NOMO-1 treated with dmso at 0.1 percent for 144 hours (cell line): Measurements from ENCODE around the gene TRIM26.

Source experiments
- DNase-seq: peaks from one replicate; lab custom pipeline; 2025; ENCODE audit not compliant: unreplicated experiment; lab: John Stamatoyannopoulos, UW

TRIM26 gene

DNA sequence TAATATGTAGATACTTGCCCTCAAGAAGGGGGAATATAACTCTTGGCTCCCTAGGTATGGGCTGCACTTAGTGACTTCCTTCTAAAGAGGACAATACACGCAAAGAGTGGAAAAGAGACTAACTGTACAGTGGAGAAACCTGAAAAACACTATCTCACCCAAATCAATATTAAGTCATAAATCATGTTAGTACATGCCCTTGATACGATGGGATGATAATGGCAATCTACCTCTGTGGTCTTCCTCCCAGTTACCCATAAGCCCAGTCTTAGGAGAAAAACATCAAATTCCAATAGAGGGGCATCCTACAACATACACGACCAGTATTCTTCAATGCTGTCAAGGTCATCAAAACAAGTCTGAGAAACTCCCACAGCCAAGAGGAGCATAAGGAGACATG lies 1.3 kb downstream of the TRIM26 start:
- no peak for DNase-seq

DNA sequence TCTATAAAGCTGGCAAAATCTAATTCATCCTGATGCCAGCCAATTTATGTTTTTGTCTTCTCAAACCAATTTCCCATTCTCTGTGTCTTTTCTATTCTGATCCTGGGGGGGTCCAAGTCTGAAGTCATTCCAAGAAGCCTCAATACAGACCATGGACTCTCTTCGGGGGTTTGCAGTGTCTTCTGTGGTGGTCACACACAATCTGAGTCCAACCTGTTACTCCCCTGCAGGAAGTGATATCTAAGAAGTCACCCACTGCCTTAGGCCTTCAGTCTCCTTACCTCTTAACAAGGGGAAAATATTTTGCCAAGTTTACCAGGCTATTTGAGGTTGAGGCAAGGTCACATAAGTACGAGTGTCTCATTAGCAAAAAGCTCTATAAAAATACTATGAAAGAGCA lies 1.9 kb downstream of the TRIM26 start:
- no peak for DNase-seq

DNA sequence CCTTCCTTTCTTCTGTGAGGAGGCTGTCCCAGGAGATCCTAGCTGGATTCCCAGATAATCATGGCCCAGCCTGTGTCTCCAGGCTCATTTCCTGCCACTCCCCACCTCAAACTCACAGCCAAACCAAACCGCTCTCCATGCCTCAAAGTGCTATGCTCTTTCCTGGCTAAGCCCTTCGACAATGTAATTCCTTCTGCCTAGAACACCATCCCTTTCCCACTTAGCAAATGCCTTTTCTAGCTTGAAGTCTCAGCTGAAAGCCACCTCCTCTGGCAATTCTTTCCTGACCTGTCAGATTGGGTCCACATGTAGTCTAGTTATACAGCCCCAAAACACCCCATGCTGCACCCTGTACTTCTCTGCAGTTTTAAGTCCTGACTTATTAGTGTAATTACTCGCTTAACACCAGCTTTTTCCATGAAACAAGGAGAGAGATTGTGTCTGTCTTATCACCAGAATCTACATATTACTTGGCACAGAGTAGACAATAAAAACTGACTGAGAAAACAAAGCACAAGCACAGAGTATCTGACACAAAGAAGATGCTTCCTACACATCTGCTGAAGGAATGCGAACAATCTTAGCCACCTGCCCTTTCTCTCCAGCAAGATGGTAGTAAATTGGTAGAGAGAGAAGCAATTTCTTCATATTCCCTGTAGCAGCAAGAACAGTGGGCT lies 5.4 kb downstream of the TRIM26 start:
- no peak for DNase-seq

DNA sequence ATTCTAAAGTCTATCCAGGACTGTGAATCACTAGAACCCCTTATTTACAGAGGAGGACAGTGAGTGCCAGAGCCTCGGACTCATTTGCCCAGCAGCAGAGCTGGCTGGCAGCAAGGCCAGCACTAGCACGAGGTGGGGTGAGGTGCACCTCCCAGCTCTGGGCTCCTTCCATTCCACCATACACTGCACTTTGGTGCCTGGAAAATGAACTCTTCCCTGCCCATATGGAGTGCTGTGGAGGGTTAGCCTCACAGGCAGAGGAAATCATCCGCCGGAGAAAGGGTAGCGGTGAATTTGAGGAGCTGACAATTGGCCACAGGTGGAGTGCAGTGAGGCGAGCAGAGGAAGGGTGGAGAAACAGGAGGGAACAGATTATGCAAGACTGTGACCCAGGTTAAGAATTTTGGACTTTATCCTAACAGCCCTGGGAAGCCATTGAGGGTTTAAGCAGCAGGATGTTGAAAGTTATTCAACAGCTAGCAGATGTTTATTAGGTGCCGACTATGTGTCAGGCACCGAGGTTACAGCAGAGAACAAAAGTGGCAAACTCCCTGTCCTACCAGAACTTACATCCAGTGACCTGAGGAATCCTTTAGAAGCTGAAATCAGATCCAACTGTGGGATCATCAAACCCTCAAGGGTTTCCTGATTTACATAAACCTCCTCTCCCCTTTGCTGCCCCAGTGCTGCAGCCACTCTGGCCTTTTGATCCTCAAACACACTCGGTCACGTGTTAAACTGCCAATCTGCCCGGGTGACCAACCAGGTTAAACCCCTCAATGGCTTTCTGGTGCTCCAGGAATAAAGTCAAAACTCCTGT lies 6.2 kb downstream of the TRIM26 start:
- DNase-seq: no peak

DNA sequence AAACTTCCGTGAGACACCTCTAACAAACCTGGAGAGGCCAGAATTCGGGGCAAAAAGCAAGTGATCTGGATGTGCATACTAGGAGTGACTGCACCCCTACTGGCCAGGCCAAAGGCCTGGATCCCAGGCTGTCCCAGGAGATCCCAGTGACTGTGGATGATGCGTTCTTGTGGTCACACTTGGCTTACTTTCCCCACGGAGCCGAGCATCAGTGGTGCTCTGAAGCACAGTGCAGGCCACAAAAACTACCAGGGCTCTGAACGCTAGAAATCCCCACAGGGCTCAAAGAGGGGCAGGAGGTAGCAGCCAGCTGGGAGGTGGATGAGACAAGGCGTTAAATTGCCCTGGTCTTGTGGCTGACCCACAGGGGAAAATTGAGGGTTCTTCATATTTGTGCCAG lies 7.1 kb downstream of the TRIM26 start:
- DNase-seq: no peak

DNA sequence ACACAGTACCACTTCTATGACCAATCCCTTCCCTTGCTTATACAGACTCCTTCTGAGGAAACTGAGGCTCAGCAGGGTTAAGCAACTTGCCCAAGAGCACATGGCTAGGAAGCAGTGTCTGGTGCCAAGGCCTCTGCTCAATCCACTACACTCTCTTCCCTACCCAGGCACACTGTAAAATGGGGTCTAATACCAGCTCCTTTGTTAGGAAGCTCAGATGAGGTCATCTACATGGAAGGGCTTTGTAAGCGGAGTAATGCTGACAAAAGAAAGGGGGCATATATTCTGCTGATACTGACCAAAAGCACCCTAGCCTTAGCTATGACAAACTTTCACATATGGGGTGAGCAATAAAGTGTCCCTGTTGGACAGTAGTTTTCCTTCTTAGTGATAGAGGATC lies 9.1 kb downstream of the TRIM26 start:
- no peak for DNase-seq

DNA sequence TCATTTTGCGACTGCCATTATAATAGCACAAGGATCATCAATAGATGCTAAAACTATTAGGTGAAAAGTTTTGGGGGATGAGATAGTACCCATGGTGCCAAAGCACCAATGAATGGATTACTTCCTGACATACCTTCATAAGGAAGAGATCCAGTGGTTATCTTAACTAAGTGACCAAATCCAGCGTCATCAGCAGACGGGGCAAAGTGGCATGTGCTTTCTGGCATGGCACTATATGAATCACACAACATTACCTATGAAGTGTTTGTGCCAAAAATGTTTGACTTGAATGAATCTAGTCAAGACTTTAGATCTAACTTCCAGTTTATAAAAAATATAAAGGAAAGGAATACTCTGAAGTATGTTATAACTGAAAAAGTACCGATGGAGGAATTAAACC lies 10.8 kb downstream of the TRIM26 start:
- no peak for DNase-seq

DNA sequence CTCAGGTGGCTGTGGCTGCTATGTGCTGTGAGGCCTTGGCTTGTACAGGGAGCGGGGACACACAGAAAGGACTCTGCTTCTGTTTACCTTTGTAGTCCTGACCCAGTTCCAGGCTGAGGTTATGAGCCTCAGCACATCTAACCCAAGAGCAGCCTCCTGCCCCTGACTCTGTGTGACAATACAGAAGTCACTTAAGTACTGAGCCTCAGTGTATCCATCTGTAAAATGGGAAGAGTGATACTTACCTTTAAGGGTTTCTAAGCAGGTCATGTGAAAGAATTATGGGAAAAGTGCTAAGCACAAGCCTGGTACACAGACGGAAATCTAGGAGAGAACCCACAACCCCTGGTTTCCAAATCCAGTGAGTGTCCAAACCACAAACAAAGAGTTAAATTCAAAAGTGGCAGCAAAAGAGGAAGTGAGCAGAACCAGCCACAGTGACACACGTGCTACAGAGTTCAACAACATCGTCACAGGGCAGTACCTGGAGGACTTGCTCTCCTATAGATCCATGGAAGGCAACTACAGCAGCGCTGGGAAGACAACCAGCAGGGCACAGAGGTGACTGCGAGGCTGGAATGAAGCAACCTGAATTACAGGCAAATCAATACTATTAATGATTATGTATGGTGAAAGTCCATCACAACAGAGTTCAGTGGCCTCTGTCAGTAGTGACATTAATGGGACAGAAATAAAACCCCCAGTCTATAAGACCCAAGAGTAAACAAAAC lies 12.5 kb downstream of the TRIM26 start:
- peak; percentile 76 for DNase-seq

DNA sequence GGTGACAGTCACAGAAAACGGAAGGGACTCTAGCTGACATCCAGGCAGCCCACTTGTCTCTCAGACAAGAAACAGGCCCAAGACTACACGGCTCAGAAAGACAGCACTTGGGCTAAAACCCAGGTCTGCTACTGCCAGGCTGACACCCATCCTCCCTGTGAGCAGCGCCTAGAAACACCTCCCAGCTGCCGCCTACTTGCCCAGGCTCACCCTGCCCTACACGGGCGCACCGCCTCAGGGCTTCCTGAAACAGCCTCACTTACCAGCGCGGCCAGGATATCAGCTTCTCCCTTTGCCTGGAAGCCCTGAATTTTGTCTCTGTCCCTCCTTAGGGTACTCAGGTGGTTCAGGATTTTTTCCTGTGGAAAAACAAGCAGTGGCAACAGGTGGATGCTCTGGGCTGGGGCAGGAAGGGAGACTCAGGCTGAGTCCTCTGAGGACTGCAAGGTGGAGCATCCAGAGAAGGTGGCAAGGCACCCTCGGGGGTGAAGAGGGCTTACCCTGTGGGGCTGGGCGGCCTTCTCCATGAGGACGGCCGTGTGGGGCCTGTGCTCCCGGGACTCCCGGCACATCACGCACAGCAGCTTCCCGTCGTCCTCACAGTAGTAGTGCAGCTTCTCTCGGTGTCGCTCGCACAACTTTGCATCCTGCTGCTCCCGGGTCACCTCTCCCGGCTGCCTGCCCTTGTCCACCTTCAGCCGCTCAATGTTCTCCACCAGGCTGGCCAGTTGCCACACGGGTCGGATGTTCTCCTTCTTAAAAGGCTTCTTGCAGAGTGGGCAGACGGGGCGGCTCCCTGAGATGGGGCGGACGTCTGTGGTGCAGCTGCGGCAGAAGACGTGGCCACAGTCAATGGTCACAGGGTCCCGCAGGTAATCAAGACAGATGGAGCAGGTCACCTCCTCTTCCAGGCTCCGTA lies 14.8 kb downstream of the TRIM26 start:
- DNase-seq: no peak

DNA sequence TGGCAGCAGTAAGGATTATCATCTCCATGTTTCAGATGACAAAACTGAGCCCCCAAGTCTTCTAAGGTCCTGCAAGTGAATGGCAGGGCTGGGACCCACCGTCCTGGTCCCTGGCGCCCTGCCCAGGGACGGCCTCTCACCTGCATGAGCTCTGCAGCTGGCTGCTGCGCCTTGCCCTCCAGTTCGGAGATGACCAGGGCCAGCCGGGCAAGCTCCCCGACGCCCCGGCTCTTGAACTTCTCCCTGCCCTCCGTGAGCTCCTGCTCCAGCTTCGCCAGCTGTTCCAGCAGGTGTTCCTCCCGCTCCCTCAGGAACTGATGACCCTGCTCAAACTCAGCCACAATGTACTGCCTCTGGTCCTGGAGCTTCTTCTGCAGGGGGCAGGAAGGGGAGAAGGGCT lies 16.8 kb downstream of the TRIM26 start:
- DNase-seq: no peak

DNA sequence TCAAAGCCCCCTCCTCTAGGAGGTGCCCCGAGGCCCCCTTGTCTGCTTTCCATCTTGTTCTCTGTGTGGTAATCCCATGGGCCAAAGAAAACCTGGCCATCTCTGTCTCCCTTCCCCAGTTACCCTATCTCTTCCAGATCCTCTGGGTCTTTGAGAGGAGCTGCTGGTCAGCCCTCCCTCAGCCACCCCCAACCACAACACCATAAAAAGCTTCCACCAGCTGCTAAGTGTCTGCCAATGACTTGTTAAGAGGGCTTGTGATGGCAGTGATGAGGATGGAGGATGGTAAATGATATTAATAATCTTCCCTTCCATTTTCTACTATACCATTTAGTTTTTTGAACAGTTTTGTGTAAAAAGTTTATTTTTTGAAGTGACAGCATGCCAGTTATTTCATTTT lies 17.3 kb downstream of the TRIM26 start:
- no peak for DNase-seq

DNA sequence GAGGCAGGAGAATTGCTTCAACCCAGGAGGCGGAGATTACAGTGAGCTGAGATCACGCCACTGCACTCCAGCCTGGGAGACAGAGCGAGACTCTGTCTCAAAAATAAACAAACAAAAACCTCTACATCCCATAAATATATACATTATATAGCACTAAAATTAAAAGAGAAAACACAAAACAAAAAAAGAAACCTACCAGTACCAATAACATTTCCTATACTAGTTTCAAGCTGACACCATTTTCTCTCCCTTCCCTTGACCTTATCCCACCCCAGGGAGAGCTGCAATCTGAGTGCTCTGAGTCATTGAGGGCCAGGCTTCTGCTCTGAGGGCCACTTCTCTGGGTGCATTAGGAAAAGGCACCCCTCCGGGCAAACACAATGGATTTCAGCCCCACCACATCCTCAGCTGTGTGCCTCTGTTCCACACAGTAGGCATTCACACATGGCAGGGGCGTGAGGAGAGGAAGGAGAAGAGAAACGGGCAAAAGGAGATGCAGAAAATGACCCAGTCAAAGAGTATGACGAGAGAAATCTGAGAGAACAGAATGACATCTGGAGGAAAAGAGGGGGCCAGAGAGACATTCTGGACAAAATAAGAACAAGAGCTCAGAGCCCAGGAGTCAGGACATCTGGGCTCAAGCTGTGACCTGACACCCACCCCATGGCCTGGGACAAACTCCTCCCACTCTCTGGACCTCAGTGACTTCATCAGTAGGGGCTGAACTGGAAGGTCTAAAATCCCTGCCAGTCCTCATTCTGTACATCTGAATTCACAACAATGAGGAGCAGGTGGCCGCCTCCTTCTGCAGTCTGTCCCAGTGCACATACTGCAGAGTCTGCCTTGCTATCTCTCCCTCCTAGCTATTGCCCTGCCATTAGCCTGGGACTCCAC lies 18.2 kb downstream of the TRIM26 start:
- no peak for DNase-seq

DNA sequence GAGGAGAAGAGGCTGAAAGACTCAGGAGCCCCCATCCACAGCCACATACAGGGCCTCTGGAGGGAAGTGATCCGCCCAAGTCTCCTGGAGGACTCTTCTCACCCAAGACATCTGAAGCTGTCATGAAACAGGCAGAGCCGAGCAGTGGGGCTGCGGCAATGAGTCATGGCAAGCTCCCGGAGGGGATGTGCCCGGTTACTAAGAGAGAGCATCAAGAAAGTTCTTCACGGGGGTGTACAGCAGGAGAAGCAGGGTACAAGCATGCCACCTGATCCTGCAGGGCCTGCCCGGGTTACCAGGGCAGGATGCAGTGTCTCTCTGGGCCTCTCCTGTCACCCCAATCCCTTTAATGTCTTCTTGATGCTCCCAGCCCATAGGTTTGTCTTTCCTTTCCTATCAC lies 21.1 kb downstream of the TRIM26 start:
- no peak for DNase-seq

DNA sequence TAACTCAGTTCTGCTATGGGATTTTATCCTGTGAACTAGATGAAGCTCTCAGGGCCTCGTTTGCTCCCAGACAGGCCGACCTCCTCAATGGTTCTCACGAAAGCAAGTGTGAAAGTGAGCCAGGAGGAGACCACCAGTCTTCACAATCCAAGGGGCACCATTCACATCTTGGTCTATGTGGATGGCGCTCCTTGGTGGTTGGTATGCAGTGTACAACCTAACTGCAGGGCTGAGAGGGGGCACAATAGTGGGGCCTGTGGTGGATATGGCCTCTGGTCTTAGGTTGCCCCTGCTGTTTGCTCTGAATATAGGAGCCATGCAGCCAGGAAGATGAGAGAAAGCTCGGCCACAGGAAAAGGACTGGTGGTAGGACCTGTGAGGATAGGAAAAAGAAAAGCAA lies 24.7 kb downstream of the TRIM26 start:
- no peak for DNase-seq

DNA sequence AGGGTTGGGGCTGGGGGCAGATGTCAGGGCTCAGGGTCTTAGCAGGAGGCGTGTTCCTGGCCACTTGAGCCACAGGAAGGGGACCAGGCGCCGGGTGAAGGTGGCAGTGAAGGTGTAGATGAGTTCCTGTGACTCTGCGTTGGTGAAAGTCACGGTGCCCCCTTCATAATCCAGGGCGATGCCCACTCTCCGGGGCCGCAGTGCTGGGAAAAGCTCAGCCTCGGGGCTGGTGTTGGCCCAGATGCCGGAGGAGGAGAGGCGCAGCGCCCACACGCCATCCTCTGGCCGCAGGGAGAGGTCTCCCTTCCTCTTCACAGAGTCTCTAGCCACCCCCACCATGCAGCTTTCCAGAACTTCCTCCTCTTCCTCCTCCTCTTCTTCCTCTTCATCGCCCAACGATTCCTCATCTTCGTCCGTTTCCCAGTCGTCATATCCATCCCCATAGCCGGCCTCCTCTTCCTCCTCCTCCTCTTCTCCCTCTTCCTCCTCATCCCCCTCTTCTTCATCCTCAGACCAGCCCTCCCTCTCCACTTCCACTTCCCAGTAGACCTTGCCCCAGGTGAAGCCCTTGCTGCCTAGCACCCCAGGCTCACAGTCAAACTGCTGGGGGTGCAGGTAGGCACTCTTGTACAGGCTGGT lies 27.2 kb downstream of the TRIM26 start:
- DNase-seq: no peak

DNA sequence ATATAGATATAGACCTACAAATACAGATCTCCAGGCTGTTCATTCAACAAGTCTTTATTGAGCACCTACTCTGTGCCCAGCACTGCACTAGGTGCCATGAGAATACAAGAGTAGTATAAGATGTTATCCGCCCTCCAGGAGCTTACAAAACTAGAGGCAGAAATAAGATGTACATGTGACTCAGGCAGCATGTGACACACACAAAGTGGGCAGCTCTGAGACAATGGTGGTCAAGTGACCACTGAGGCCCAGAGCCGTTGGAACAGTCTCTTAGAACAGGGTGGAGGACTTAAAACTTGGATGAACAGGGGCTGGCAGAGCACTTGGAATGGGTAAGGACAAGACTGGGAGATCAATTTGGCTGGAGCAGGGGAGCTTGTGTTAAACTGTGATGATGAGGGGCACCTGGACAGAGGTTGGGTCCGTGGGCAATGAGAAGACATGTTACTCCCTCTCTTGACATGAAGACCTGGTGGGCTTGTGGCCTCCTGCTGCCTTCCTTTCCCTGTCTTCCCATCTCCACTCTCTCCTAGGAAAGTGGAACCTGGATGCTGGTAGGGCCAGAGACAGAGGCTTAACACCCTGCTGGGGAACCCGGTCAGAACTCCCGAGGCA lies 28.7 kb downstream of the TRIM26 start:
- no peak for DNase-seq

DNA sequence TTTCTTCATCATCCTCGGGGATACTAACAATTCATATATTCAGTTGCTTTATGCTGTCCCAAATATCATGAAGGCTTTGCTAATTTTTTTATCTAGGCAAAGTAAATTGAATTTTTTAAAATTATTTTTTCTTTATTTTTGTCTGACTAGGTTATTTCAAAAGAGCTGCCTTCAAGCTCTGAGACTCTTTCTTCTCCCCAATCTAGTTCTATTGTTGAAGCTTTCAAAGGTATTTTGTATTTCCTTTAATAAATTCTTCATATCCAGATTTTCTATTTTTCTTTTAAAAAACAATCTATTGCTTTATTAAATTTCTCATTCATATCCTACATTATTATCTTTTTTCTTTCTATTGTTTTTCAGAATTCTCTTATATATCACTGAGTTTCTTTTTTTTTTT lies 33.1 kb downstream of the TRIM26 start:
- DNase-seq: no peak

DNA sequence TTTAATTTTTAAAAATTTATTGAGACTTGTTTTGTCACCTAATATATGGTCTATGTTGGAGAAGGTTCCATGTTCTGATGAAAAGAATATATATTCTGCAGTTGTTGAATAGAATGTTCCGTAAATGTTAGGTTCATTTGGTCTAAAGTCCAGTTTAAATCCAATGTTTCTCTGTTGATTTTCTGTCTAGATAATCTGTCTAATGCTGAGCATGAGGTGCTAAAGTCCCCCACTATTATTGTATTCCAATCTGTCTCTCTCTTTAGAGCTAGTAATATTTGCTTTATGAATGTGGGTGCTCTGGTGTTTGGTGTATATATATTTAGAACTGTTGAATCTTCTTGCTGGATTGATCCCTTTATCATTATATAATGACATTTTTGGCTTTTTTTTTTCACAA lies 34.4 kb downstream of the TRIM26 start:
- no peak for DNase-seq

DNA sequence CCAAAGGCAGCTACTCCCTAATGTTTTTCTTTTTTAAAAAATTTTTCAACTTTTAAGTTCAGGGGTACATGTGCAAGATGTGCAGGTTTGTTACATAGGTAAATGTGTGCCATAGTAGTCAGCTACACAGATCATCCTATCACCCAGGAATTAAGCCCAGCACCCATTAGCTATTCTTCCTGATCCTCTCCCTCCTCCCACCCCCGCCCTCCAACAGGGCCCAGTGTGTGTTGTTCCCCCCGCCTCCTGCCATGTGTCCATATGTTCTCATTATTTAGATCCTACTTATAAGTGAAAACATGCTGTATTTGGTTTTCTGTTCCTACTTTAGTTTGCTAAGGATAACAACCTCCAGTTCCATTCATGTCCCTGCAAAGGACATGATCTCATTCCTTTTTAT lies 37.4 kb downstream of the TRIM26 start:
- DNase-seq: no peak
